GM21529 (cell line): Measurements from ENCODE around the gene RMI2.
"Not testable (repeated sequence)": the region's sequence is repeated elsewhere in the genome, so short reads cannot be mapped to it uniquely, and the experiment has no call there.

Experiments
- ATAC-seq: cut with Tn5 transposase; IDR thresholded peaks from one replicate; pipeline ENCODE4 v1.9.1; 2021; ENCODE audit not compliant: unreplicated experiment

RMI2 gene

GRCh38 chr16:11350921-11351335, 5.7 kb downstream of the RMI2 start:
- ATAC-seq: no peak

DNA sequence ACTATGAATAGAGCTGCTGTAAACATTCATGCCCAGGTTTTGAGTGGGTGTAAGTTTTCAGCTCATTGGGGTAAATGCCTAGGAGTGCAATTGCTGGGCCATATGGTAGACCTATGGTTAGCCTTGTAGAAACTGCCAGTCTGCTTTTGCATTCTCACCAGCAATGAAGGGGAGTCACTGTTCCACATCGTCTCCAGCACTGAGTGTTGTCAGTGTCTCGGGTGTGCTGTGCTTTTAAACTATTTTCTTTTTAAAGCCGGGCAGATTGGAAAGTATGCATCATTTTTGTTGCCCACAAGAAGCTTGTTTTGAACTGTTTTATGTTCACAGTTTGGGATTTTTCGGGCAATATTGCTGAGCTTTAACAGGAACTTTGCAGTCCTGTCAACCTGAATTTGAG, 7.9 kb downstream of the RMI2 start:
- no peak for ATAC-seq

GRCh38 chr16:11354407-11354732, 9.1 kb downstream of the RMI2 start:
- peak; percentile 23 for ATAC-seq

- ATAC-seq: peak; percentile 68
Observed at GRCh38 chr16:11354733-11355574, 9.7 kb downstream of the RMI2 start.

DNA sequence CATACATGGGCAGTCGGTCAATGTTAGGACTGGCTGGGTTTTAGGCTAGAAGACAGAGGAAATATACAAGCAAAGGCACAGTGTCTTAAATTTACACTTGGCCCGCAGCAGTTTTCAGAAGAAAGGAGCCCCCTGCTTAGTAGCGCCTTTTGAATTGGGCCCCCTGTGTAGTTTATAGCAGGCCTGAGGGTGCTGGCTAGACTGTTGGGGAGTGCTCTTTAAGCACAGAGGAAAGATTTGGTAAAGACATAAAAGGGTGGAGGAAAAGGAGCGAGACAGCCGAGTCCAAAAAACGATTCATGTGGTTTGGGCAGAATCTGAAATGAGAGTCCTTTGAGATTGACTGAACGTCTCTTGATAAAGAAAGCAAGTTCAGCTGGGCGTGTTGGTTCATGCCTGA, 10.6 kb downstream of the RMI2 start:
- no peak for ATAC-seq

GRCh38 chr16:11356573-11357331, 11.5 kb downstream of the RMI2 start:
- no peak for ATAC-seq

DNA sequence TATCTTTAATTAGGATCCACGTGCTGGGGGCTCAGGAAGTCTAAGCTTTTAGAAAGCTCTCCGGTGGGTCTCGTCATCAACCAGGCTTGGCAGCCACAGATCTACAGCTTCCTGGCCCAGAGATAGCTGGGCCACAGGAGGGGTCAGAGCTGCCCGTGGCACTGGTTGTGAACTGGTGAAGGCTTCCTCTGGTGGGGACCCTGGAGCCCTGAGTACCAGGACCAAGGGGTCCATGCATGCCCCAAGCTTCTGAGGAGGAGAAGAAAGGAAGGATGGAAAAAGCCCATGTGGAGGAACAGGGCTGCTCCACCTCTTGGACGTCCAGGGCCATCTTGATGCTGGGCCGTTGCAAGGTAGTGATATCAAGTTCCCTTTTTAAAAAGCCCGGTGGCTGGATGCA, 13.3 kb downstream of the RMI2 start:
- ATAC-seq: no peak

DNA sequence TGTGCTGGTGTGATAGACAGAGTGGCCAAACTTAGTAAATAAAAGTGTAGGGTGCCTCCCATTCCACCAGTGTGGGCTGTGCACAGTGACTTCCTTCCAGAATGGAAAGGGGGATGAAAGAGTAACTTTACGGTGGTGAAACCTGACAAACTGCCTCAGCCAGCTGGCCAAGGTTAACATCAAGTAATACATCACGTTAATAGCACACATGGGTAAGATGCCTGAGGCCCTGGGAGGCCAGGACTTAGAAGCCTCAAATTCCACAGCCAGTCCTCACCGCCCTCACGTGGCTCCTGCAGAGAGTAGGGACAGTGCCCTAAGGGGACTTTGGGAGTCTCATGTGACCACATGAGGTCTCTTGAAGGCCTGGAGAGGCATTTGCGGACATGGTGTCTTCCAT, 14.1 kb downstream of the RMI2 start:
- ATAC-seq: no peak

DNA sequence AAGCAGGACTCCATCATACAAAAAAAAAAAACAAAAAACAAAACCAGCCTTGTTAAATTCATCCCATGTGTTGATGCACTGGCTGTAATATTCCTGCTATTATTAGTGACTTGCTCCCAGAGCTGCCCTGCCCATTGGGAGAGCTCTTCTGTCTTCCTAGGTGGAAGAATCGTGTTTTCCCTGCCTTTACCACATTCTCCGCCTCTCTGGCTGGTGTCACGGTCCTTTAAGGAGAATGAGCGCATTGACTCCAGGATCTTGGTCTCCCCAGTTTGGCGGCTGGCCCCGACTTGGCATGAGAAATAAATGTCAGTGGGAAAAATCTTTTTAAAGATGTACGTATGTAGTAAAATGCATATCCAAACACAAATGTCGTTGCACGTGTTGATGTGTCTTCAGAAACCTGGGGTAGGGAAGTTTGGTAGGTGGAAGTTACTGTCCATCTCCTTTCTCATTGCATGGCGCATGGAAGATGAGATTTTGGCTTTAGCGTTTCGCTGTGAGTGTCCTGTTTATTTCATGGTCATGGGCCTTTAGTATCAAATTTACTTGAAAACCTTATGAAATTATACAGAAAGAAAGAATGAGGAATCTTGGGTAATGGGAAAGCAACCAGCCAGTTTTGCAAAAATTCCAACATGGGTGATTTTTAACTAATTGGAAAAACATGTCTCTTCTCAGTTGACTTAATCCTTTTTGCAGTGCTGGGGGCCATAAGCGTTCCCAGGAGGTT, 15.5 kb downstream of the RMI2 start:
- ATAC-seq: no peak

DNA sequence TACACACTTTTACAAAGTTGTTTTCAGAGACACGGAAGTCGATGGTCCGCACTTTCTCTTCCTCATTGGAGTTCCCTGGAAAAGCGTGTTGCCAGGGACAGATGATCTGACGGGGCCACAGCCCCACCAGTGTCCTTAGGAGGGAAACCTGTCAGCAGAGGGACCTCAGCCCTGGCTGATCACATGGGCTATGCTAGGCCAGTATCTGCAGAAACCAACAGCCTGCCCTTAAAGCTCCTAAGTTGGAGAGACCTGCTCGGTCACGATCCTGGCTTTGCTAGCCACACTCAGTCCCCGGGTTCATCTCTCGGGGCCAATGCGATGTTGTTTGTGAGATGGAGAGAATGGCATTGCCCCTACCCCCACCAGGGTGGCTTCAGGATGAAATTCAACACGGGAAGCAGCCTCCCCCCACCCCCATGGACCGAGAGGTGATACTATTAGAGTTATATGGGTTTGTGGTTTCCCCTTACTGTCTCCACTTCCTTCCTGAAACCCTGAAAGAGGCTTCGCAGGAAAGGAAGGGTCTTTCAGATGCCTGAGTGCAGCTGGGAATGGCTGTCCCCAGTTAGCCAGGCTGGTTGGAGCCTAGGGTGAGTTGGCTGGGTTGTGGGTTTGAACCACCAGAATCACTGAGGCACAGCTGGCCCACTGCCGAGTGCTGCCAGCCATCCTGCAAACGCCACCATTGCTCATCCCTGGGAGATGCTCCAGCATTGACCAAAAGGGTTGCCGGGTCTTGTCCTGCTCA, 16.6 kb downstream of the RMI2 start:
- peak; percentile 48 for ATAC-seq

DNA sequence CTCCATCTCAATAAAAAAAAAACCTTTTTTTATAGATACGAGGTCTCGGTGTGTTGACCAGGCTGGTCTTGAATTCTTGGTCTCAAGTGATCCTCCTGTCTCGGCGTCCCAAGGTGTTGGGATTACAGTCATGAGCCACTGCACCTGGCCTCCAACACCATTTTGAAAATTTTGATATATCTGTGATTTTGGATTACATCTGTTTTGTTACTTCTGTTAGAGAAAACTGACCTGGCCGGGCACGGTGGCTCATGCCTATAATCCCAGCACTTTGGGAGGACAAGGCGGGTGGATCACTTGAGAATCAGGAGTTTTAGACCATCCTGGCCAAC, 18.6 kb downstream of the RMI2 start:
- ATAC-seq: no peak

DNA sequence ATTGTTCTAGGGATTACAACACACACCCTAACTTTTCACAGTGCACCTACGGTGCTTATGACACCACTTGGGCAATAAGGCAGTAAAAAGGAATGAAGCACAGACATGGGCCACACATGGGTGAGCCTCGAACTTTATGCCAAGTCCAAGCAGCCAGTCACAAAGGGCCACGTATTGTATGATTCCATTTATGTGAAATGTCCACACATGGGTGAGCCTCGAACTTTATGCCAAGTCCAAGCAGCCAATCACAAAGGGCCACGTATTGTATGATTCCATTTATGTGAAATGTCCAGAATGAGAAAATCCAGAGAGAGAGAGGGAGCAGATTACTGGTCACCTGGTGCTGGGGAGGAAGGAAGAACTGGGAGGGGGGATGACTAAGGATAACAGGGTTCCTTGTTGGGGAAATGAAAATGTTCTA, 22.2 kb downstream of the RMI2 start:
- no peak for ATAC-seq

DNA sequence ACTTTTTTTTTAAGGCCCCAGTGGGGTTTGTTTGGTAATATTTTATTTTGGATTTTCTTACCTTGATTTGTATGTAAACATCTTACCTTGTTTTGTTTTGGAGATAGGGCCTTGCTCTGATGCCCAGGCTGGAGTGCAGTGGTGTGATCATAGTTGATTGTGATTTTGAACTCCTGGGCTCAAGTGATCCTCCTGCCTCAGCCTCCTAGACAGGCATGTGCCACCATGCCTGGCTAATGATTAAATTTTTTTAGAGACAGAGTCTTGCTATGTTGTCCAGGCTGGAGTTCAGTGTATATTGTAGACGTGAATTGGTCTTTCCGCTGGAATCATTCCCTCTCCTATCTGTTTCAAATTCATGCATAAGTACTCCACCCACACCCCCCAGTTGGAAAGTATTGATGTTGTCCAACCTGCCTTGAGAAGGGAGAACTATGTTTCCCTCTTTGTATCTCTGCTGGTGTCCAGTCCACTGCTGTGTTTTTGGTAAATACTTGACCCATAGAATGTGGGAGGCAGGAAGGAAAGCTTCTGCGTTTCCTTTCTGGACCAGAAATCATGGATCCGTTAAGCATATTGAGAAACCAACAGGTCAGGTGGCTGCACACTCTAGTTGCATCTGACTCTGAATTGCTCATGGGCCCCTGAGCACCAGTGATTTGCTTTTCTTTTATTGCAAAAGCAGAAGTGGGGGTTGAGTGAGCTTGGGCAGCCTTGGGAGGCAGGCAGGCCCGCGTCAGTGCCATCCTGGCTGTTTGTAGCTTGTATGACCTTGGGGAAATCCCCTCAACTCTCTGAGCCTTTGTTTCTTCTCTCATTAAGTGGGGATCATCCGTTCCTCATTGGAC, 25.0 kb downstream of the RMI2 start:
- ATAC-seq: peak; percentile 70

DNA sequence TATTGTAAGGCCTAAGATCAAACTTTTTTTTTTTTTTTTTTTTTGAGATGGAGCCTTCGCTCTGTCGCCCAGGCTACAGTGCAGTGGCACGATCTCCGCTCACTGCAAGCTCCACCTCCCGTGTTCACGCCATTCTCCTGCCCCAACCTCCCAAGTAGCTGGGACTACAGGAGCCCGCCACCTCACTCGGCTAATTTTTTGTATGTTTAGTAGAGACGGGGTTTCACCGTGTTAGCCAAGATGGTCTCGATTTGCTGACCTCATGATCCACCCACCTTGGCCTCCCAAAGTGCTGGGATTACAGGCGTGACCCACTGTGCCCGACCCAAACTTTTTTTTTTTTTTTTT, 25.6 kb downstream of the RMI2 start:
- not testable (repeated sequence) for ATAC-seq

DNA sequence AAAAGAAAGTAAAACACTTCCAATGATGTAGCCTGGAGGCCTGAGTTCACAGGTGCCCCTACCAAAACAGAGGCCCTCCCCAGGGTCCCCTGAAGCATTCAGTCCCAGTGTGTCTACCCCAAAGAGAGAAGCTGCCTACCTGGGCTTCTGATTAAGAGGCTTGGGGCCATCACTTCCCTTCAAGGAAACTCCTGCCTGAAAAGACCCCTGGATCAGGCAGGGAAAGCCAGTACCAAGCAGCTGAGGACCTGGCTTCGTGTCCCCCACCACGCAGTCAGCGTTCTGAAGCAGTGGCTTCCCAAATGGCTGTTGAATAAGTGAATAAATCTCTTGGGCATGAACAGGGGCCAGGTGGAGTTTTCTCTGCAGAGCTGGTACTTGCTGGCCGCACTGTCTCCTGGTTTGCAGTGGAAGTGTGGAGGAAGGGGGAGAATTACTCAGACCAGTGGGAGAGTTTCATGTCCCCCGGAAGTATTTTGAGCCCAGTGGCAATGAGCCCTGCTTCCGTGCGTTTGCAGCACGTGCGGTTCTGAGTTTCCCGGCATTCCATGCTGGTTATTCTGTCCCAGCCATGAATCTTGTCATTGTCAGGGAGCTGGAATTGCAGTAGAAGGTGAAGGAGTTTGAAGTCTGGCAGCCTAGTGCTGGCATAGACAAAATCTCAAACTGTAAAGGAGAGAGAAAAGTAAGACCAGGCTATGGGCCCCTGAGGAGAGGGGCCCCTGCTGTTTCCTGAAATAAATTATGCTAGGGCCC, 27.0 kb downstream of the RMI2 start:
- no peak for ATAC-seq

DNA sequence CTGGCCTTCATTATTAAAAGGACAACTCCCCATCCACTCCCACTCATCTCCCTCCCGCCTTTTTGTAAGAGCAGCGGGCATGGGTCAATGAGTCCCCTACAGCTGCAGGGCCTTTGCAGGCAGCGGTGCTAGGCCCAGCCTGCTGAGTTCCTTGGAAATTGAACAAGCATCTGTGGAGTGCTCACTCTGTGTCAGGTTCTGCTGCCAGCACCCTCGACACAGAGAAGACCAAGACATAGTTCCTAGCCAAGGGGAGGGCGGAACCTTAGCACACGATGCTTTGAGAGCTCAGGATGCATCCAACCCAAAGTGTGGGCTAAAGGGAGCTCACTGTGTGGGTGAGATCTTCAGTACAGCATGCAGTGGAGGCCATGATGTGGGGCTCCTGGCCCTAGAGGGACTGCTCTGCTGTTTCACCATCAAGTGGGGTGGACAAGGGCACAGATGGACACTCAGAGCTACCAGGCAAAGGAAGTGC, 27.6 kb downstream of the RMI2 start:
- ATAC-seq: no peak

DNA sequence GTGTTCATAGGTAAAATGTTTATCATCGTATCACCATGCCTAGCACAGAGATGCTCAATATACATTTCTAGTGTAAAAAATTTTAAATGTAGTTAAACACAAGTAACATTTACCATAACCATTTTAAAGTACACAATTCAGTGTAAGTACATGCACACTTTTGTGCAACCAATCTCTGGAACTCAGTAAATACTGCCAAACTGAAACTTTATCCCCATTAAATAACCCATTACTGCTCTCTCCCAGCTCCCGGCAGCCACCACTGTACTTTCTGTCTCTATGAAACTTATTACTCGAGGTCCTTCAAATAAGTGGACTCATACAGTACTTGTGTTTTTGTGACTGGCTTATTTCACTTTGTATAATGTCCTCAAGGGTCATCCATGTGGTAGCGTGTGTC, 29.0 kb downstream of the RMI2 start:
- ATAC-seq: no peak

DNA sequence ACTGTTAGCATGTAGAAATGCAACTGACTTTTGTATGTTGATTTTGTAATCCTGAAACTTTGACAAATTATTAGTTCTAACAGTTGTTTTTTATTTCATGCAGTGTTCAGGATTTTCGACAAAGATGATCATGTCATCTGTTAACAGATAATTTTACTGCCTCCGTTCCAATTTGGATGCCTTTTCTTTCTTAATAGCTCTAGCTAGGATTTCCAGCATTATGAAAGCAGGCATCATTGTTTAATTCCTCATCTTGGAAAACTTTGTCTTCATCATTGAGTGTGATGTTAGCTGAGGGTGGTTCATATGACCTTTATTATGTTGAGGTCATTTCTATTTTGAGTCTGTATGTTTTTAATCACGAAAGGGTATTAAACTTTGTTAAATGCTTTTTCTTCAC, 31.9 kb downstream of the RMI2 start:
- no peak for ATAC-seq

GRCh38 chr16:11378951-11379350, 33.7 kb downstream of the RMI2 start:
- not testable (repeated sequence) for ATAC-seq

GRCh38 chr16:11379420-11379819, 34.2 kb downstream of the RMI2 start:
- peak; percentile 79 for ATAC-seq
